Mesenchymal stem cell (in vitro differentiated cells and primary cell): ENCODE measurements around the gene MLLT3.

ENCODE experiments used
- DNase-seq: peaks from one replicate; pipeline ENCODE4 v3.0.0-alpha.2; 2013
- H2AFZ ChIP-seq: one replicate; pipeline ENCODE4 v1.6.1; 2013; ENCODE audit warnings: low read depth, mild to moderate bottlenecking, control low read depth, inconsistent platforms, low read length, moderate library complexity
- H2AK5ac ChIP-seq: 2 replicates; pipeline ENCODE4 v1.6.1; 2013; ENCODE audit warnings: low read length, moderate library complexity, mild to moderate bottlenecking, inconsistent platforms; ENCODE audit not compliant: severe bottlenecking
- H2BK120ac ChIP-seq: one replicate; pipeline ENCODE4 v1.6.1; 2013; ENCODE audit warnings: low read depth, mild to moderate bottlenecking, inconsistent platforms, low read length, moderate library complexity
- H2BK12ac ChIP-seq, 2 experiments: one replicate each; pipeline ENCODE4 v1.6.1; 2013; ENCODE audit warnings: inconsistent platforms in 2 of 2, low read length in 2 of 2, mild to moderate bottlenecking in 2 of 2, moderate library complexity in 2 of 2, control low read depth in 1 of 2
- H2BK15ac ChIP-seq: one replicate; pipeline ENCODE4 v1.6.1; 2013; ENCODE audit warnings: mild to moderate bottlenecking, low read depth, inconsistent platforms; ENCODE audit not compliant: poor library complexity, severe bottlenecking
- H2BK5ac ChIP-seq: 2 replicates; pipeline ENCODE4 v1.6.1; 2013; ENCODE audit warnings: low read depth, mild to moderate bottlenecking, low read length, control low read depth, inconsistent platforms; ENCODE audit not compliant: poor library complexity, severe bottlenecking
- H3K14ac ChIP-seq, 2 experiments: one replicate each; pipeline ENCODE4 v1.6.1; 2013; ENCODE audit warnings: inconsistent platforms in 2 of 2, low read length in 2 of 2, control low read depth in 1 of 2, mild to moderate bottlenecking in 1 of 2, moderate library complexity in 1 of 2
- H3K18ac ChIP-seq, 2 experiments: one replicate each; pipeline ENCODE4 v1.6.1; 2013; ENCODE audit warnings: inconsistent platforms in 2 of 2, low read length in 2 of 2, control low read depth in 1 of 2, low read depth in 1 of 2, mild to moderate bottlenecking in 1 of 2
- H3K23ac ChIP-seq, 2 experiments: one replicate each; pipeline ENCODE4 v1.6.1; 2013; ENCODE audit warnings: inconsistent platforms in 2 of 2, low read length in 2 of 2, mild to moderate bottlenecking in 2 of 2, moderate library complexity in 2 of 2, control low read depth in 1 of 2
- H3K27ac ChIP-seq: 2 replicates; pipeline ENCODE4 v1.5.1; 2013; ENCODE audit warnings: mild to moderate bottlenecking, moderate library complexity, low read length, control low read depth, inconsistent platforms; ENCODE audit not compliant: poor library complexity, severe bottlenecking
- H3K27me3 ChIP-seq, 2 experiments: 2 replicates each; pipeline versions ENCODE4 v1.6.1 to v1.7.0; 2013; ENCODE audit warnings: low read length in 2 of 2, mild to moderate bottlenecking in 2 of 2, moderate library complexity in 2 of 2, control low read depth in 1 of 2, inconsistent platforms in 1 of 2; ENCODE audit not compliant: control insufficient read depth in 1 of 2, insufficient read depth in 1 of 2
- H3K36me3 ChIP-seq, 2 experiments: 2 replicates each; pipeline versions ENCODE4 v1.6.1 to v1.7.0; 2013; ENCODE audit warnings: low read length in 2 of 2, control low read depth in 1 of 2, inconsistent platforms in 1 of 2, low read depth in 1 of 2, mild to moderate bottlenecking in 1 of 2; ENCODE audit not compliant: insufficient read depth in 2 of 2, control insufficient read depth in 1 of 2
- H3K4ac ChIP-seq, 2 experiments: one replicate each; pipeline ENCODE4 v1.6.1; 2013; ENCODE audit warnings: inconsistent platforms in 2 of 2, low read length in 2 of 2, mild to moderate bottlenecking in 2 of 2, moderate library complexity in 2 of 2, control low read depth in 1 of 2, low read depth in 1 of 2
- H3K4me1 ChIP-seq: 2 replicates; pipeline ENCODE4 v1.6.1; 2013; ENCODE audit warnings: low read depth, low read length, control low read depth; ENCODE audit not compliant: control insufficient read depth, insufficient read depth
- H3K4me2 ChIP-seq: 2 replicates; pipeline ENCODE4 v1.6.1; 2013; ENCODE audit warnings: low read length, mild to moderate bottlenecking, inconsistent platforms; ENCODE audit not compliant: poor library complexity, severe bottlenecking
- H3K4me3 ChIP-seq, 2 experiments: 2 replicates each; pipeline versions ENCODE4 v1.5.1 to v1.7.0; 2013; ENCODE audit warnings: low read length in 2 of 2, mild to moderate bottlenecking in 2 of 2, control low read depth in 1 of 2, low read depth in 1 of 2; ENCODE audit not compliant: insufficient read depth in 1 of 2
- H3K79me1 ChIP-seq: replicated peaks from 2 replicates; pipeline ENCODE4 v1.6.1; 2013; ENCODE audit warnings: mild to moderate bottlenecking, control low read depth, low read length, inconsistent platforms; ENCODE audit not compliant: poor library complexity, severe bottlenecking
- H3K9ac ChIP-seq: 2 replicates; pipeline ENCODE4 v1.7.0; 2013; ENCODE audit warnings: mild to moderate bottlenecking, low read length, moderate library complexity
- H3K9me3 ChIP-seq: 2 replicates; pipeline ENCODE4 v1.7.0; 2013; ENCODE audit warnings: mild to moderate bottlenecking, low read length; ENCODE audit not compliant: control insufficient read depth
- H4K8ac ChIP-seq: one replicate; pipeline ENCODE4 v1.6.1; 2013; ENCODE audit warnings: inconsistent platforms, mild to moderate bottlenecking, low read length, moderate library complexity
- H4K91ac ChIP-seq: one replicate; pipeline ENCODE4 v1.6.1; 2013; ENCODE audit warnings: mild to moderate bottlenecking, low read length, inconsistent platforms
- WGBS: methylation state at CpG from one replicate; pipeline ENCODE4 v1.1.7; 2013; ENCODE audit warnings: mixed read lengths; 5-methylcytosine and 5-hydroxymethylcytosine counted together

Gene MLLT3

GRCh38 chr9:20307621-20308020 lies 314.7 kb downstream of the MLLT3 start:
- WGBS: 88% methylated on average over 7 of the region's 7 CpGs
- H2BK120ac ChIP-seq: no peak overlapping the region
- no peak for DNase-seq

GRCh38 chr9:20305452-20305851 lies 316.8 kb downstream of the MLLT3 start:
- H2BK15ac ChIP-seq: no peak overlapping the region
- H2AK5ac ChIP-seq: no peak overlapping the region
- H3K36me3 ChIP-seq: no peaks in the 10 kb centered on the region
- no peak overlapping the region for H3K27ac ChIP-seq
- H3K14ac ChIP-seq: no peak overlapping the region
- no peak overlapping the region for H3K4me2 ChIP-seq
- H3K9ac ChIP-seq: no peak overlapping the region
- no peak overlapping the region for H2BK5ac ChIP-seq
- no peak for DNase-seq
- no peak overlapping the region for H4K8ac ChIP-seq
- no peak overlapping the region for H3K4me3 ChIP-seq
- H3K18ac ChIP-seq: no peak overlapping the region
- H2BK120ac ChIP-seq: no peak overlapping the region
- WGBS: 91% methylated on average over 3 of the region's 4 CpGs
- peaks cover 3% of the 10 kb centered on the region for H3K9me3 ChIP-seq
- H3K23ac ChIP-seq: no peak overlapping the region
- H2BK12ac ChIP-seq: no peak overlapping the region
- no peaks in the 10 kb centered on the region for H3K4me1 ChIP-seq
- no peak overlapping the region for H2AFZ ChIP-seq
- no peak overlapping the region for H3K4ac ChIP-seq
- H3K27me3 ChIP-seq: peaks cover 14 to 59% of the 10 kb centered on the region in 2 experiments
- no peaks in the 10 kb centered on the region for H3K79me1 ChIP-seq
- no peak overlapping the region for H4K91ac ChIP-seq

More at GRCh38 chr9:20307621-20308020, 314.7 kb downstream of the MLLT3 start:
- Histone ChIP-seq H4K91ac (no peak overlapping the region), H3K14ac (no peak overlapping the region), H2AFZ (no peak overlapping the region), H3K4me1 (no peaks in the 10 kb centered on the region), H3K18ac (no peak overlapping the region), H3K9ac (no peak overlapping the region), H3K79me1 (no peaks in the 10 kb centered on the region), H2AK5ac (no peak overlapping the region), H3K36me3 (no peaks in the 10 kb centered on the region), H3K9me3 (peaks cover 3% of the 10 kb centered on the region), H3K4ac (no peak overlapping the region), H2BK5ac (no peak overlapping the region), H3K27me3 (peaks cover 11 to 49% of the 10 kb centered on the region in 2 experiments), H3K23ac (no peak overlapping the region), H3K4me3 (no peak overlapping the region), H2BK15ac (no peak overlapping the region), H3K27ac (no peak overlapping the region), H4K8ac (no peak overlapping the region), H2BK12ac (no peak overlapping the region), H3K4me2 (no peak overlapping the region)

GRCh38 chr9:20303996-20304395 lies 318.3 kb downstream of the MLLT3 start:
- no peaks in the 10 kb centered on the region for H3K79me1 ChIP-seq
- H2BK15ac ChIP-seq: no peak overlapping the region
- H3K4me2 ChIP-seq: no peak overlapping the region

GRCh38 chr9:20303066-20303465 lies 319.2 kb downstream of the MLLT3 start:
- Histone ChIP-seq H3K27me3 (peaks cover 14 to 40% of the 10 kb centered on the region in 2 experiments), H3K4me2 (no peak overlapping the region), H2BK15ac (no peak overlapping the region), H2AK5ac (no peak overlapping the region), H3K4me3 (no peak overlapping the region), H2AFZ (no peak overlapping the region), H2BK120ac (no peak overlapping the region), H3K4ac (no peak overlapping the region), H3K27ac (no peak overlapping the region), H3K4me1 (no peaks in the 10 kb centered on the region), H3K14ac (no peak overlapping the region), H2BK12ac (no peak overlapping the region), H3K9ac (no peak overlapping the region), H4K91ac (no peak overlapping the region), H3K36me3 (no peaks in the 10 kb centered on the region), H3K79me1 (no peaks in the 10 kb centered on the region), H2BK5ac (no peak overlapping the region), H4K8ac (no peak overlapping the region), H3K18ac (no peak overlapping the region), H3K9me3 (no peaks in the 10 kb centered on the region), H3K23ac (no peak overlapping the region)
- 62% methylated on average over 1 of the region's 2 CpGs for WGBS
- DNase-seq: no peak

More at GRCh38 chr9:20303996-20304395, 318.3 kb downstream of the MLLT3 start:
- WGBS: 40% methylated on average over 1 of the region's 3 CpGs
- no peaks in the 10 kb centered on the region for H3K4me1 ChIP-seq
- no peak overlapping the region for H2AFZ ChIP-seq
- H3K27me3 ChIP-seq: peaks cover 14 to 49% of the 10 kb centered on the region in 2 experiments
- H4K8ac ChIP-seq: no peak overlapping the region
- H3K4ac ChIP-seq: no peak overlapping the region
- no peak for DNase-seq
- H3K23ac ChIP-seq: no peak overlapping the region
- no peak overlapping the region for H4K91ac ChIP-seq
- H3K36me3 ChIP-seq: no peaks in the 10 kb centered on the region
- H2BK120ac ChIP-seq: no peak overlapping the region
- no peak overlapping the region for H3K4me3 ChIP-seq
- no peak overlapping the region for H2BK12ac ChIP-seq
- H3K9me3 ChIP-seq: no peaks in the 10 kb centered on the region
- H3K18ac ChIP-seq: no peak overlapping the region
- no peak overlapping the region for H2AK5ac ChIP-seq
- H3K9ac ChIP-seq: no peak overlapping the region
- H2BK5ac ChIP-seq: no peak overlapping the region
- no peak overlapping the region for H3K27ac ChIP-seq
- no peak overlapping the region for H3K14ac ChIP-seq
